Right ventricle myocardium superior (tissue), 1 donor: Measurements from ENCODE around the gene ERVH48-1. TPM values are rescaled to one million over a fixed set of nuclear protein-coding genes. Genes with fewer than 3 reads are reported as not detected.

Experiments used
- microRNA-seq: library from miRNA; unstranded; fragments of <30 nt; microRNA quantifications from one replicate; pipeline ENCODE4 v1.2.0, GENCODE V29; 2020
- total RNA-seq: library from RNA; stranded (reverse); fragmentation: NEBNext Ultra II Directional; extraction: Animal tissue kit (Norgen Biotek cat#: 25700); gene quantifications from one replicate; pipeline ENCODE4 v1.2.1, GENCODE V29; 2021
- donor health status: DM: no; HTN: yes; CAD: no; lungs with severe emphysema.

The ERVH48-1 gene
- total RNA-seq, 1 donor from 2014 or later, result not detected

Small RNA genes lying within 50 kb of the gene (microRNA-seq; reads per million reads assigned to microRNA genes)
- not detected for gene MIR5692B

Other genes starting within 250 kb of the ERVH48-1 start
- gene WDR4, start 46.1 kb downstream of the ERVH48-1 start, total RNA-seq, result 4.5 TPM
- gene NDUFV3, start 32.3 kb downstream of the ERVH48-1 start, total RNA-seq, result 56.6 TPM
- gene PKNOX1, start 48.9 kb upstream of the ERVH48-1 start, total RNA-seq, result 6.7 TPM
- gene CBS, start 150.2 kb upstream of the ERVH48-1 start, total RNA-seq, result 6.2 TPM
- gene U2AF1, start 181.9 kb upstream of the ERVH48-1 start, total RNA-seq, result 6.5 TPM
- gene CRYAA, start 243.4 kb upstream of the ERVH48-1 start, total RNA-seq, result not detected